H9 (cell line): ENCODE results near the gene LEKR1. TPM values are rescaled to one million over a fixed set of nuclear protein-coding genes. Genes with fewer than 3 reads are reported as not detected.

Source experiments
- DNase-seq: peaks from one replicate; pipeline ENCODE4 v3.0.0-alpha.2; 2017
- H2AFZ ChIP-seq: one replicate; pipeline ENCODE4 v1.6.1; 2013; ENCODE audit warnings: mild to moderate bottlenecking, low read length, control low read depth, moderate library complexity
- H2AK5ac ChIP-seq: 2 replicates; pipeline ENCODE4 v1.6.1; 2013; ENCODE audit warnings: low read length, control low read depth, mixed read lengths; ENCODE audit not compliant: insufficient read length
- H2BK120ac ChIP-seq: one replicate; pipeline ENCODE4 v1.6.1; 2013; ENCODE audit warnings: low read depth, mild to moderate bottlenecking, low read length, control low read depth, inconsistent platforms; ENCODE audit not compliant: poor library complexity, severe bottlenecking
- H2BK12ac ChIP-seq: 2 replicates; pipeline ENCODE4 v1.6.1; 2013; ENCODE audit warnings: low read length, control low read depth, mixed read lengths, low read depth; ENCODE audit not compliant: insufficient read length
- H2BK15ac ChIP-seq: 2 replicates; pipeline ENCODE4 v1.6.1; 2013; ENCODE audit warnings: low read depth, low read length, control low read depth
- H2BK20ac ChIP-seq: one replicate; pipeline ENCODE4 v1.6.1; 2013; ENCODE audit warnings: low read depth, mild to moderate bottlenecking, low read length, control low read depth, inconsistent platforms; ENCODE audit not compliant: poor library complexity, severe bottlenecking
- H2BK5ac ChIP-seq: 2 replicates; pipeline ENCODE4 v1.6.1; 2013; ENCODE audit warnings: low read length, control low read depth, mixed read lengths; ENCODE audit not compliant: insufficient read length
- H3K14ac ChIP-seq: 2 replicates; pipeline ENCODE4 v1.6.1; 2013; ENCODE audit warnings: low read length, control low read depth; ENCODE audit not compliant: insufficient read depth
- H3K18ac ChIP-seq: 2 replicates; pipeline ENCODE4 v1.6.1; 2013; ENCODE audit warnings: low read depth, mild to moderate bottlenecking, mixed read lengths, low read length, control low read depth; ENCODE audit not compliant: insufficient read length
- H3K23ac ChIP-seq: 2 replicates; pipeline ENCODE4 v1.6.1; 2013; ENCODE audit warnings: low read length, control low read depth, mixed read lengths, low read depth; ENCODE audit not compliant: insufficient read length
- H3K23me2 ChIP-seq: 2 replicates; pipeline ENCODE4 v1.6.1; 2013; ENCODE audit warnings: low read depth, mild to moderate bottlenecking, mixed read lengths, low read length, control low read depth; ENCODE audit not compliant: insufficient read length, poor library complexity, severe bottlenecking
- H3K27ac ChIP-seq: 2 replicates; pipeline ENCODE4 v1.5.1; 2013; ENCODE audit warnings: low read length, control low read depth, mixed read lengths, low read depth; ENCODE audit not compliant: insufficient read length
- H3K27me3 ChIP-seq: 2 replicates; pipeline ENCODE4 v1.6.1; 2013; ENCODE audit warnings: low read length, control low read depth, inconsistent platforms; ENCODE audit not compliant: insufficient read depth
- H3K4ac ChIP-seq: 2 replicates; pipeline ENCODE4 v1.6.1; 2013; ENCODE audit warnings: low read depth, mild to moderate bottlenecking, control low read depth, inconsistent platforms, low read length, moderate library complexity
- H3K4me1 ChIP-seq: 2 replicates; pipeline ENCODE4 v1.6.1; 2013; ENCODE audit warnings: low read length, control low read depth, inconsistent platforms; ENCODE audit not compliant: insufficient read depth
- H3K4me2 ChIP-seq: 2 replicates; pipeline ENCODE4 v1.6.1; 2013; ENCODE audit warnings: low read length, control low read depth, mixed read lengths; ENCODE audit not compliant: insufficient read length, insufficient read depth
- H3K56ac ChIP-seq: 2 replicates; pipeline ENCODE4 v1.6.1; 2013; ENCODE audit warnings: low read depth, mild to moderate bottlenecking, mixed read lengths, low read length, control low read depth; ENCODE audit not compliant: insufficient read length
- H3K79me1 ChIP-seq: 2 replicates; pipeline ENCODE4 v1.6.1; 2013; ENCODE audit warnings: low read depth, mild to moderate bottlenecking, moderate library complexity, low read length, control low read depth, inconsistent platforms; ENCODE audit not compliant: insufficient read depth, poor library complexity, severe bottlenecking
- H3K79me2 ChIP-seq: 2 replicates; pipeline ENCODE4 v1.6.1; 2013; ENCODE audit warnings: low read length, control low read depth, inconsistent platforms; ENCODE audit not compliant: insufficient read depth
- H3K9ac ChIP-seq: 2 replicates; pipeline ENCODE4 v1.6.1; 2013; ENCODE audit warnings: low read length, control low read depth, mixed read lengths; ENCODE audit not compliant: insufficient read length; ENCODE audit errors: extremely low read depth
- H3K9me3 ChIP-seq: one replicate; pipeline ENCODE4 v1.6.1; 2013; ENCODE audit warnings: low read depth, low read length, inconsistent platforms; ENCODE audit not compliant: control insufficient read depth
- H3T11ph ChIP-seq: one replicate; pipeline ENCODE4 v1.6.1; 2013; ENCODE audit warnings: mild to moderate bottlenecking, low read length, control low read depth, inconsistent platforms
- H4K20me1 ChIP-seq: one replicate; pipeline ENCODE4 v1.6.1; 2013; ENCODE audit not compliant: control insufficient read depth, insufficient read length, insufficient read depth
- H4K5ac ChIP-seq: 2 replicates; pipeline ENCODE4 v1.6.1; 2013; ENCODE audit warnings: low read depth, mild to moderate bottlenecking, mixed read lengths, low read length, control low read depth; ENCODE audit not compliant: insufficient read length
- H4K8ac ChIP-seq: replicated peaks from 2 replicates; pipeline ENCODE4 v1.6.1; 2013; ENCODE audit warnings: low read length, control low read depth, mixed read lengths, low read depth; ENCODE audit not compliant: insufficient read length
- H4K91ac ChIP-seq: 2 replicates; pipeline ENCODE4 v1.6.1; 2013; ENCODE audit warnings: low read depth, mild to moderate bottlenecking, moderate library complexity, mixed read lengths, low read length, control low read depth; ENCODE audit not compliant: insufficient read length
- H3K27ac Mint-ChIP-seq, 3 experiments: 2 replicates in 2 of 3; 3 replicates in 1 of 3; pipeline ENCODE4 v1.8.0; 2020 to 2021; ENCODE audit warnings: mixed read lengths in 3 of 3, mild to moderate bottlenecking in 1 of 3, moderate library complexity in 1 of 3
- H3K27me3 Mint-ChIP-seq: 2 replicates; pipeline ENCODE4 v1.8.0; 2021; ENCODE audit warnings: low read depth, mild to moderate bottlenecking, moderate library complexity, mixed read lengths
- H3K36me3 Mint-ChIP-seq, 3 experiments: 2 replicates in 2 of 3; 3 replicates in 1 of 3; pipeline ENCODE4 v1.8.0; 2020 to 2021; ENCODE audit warnings: low read depth in 3 of 3, mixed read lengths in 3 of 3; ENCODE audit not compliant: insufficient read depth in 1 of 3
- H3K4me1 Mint-ChIP-seq, 2 experiments: 2 replicates each; pipeline ENCODE4 v1.8.0; 2020; ENCODE audit warnings: mixed read lengths in 2 of 2
- H3K4me3 Mint-ChIP-seq, 2 experiments: 2 replicates in 1 of 2; 3 replicates in 1 of 2; pipeline ENCODE4 v1.8.0; 2020 to 2021; ENCODE audit warnings: mild to moderate bottlenecking in 2 of 2, mixed read lengths in 2 of 2, moderate library complexity in 1 of 2
- H3K9me3 Mint-ChIP-seq, 2 experiments: 2 replicates in 1 of 2; 3 replicates in 1 of 2; pipeline ENCODE4 v1.8.0; 2020; ENCODE audit warnings: mild to moderate bottlenecking in 2 of 2, mixed read lengths in 2 of 2, moderate library complexity in 1 of 2
- WGBS: extraction: QIAGEN DNeasy Blood & Tissue Kit; methylation state at CpG from one replicate; pipeline ENCODE4 v1.1.7; 2013; ENCODE audit warnings: missing lambda C conversion rate, low lambda C conversion rate, mixed read lengths; ENCODE audit not compliant: insufficient read length; ENCODE audit errors: extremely low coverage; 5-methylcytosine and 5-hydroxymethylcytosine counted together
- total RNA-seq: library from RNA; stranded (reverse); gene quantifications from 2 replicates; pipeline ENCODE4 v1.2.1, GENCODE V29; 2021
- TF ChIP-seq, protein P1 (sequence below): fragments of 200-600 bp; sonication (generic); conservative IDR thresholded peaks from 3 replicates; pipeline ENCODE4 v1.8.0; 2021; ENCODE audit warnings: antibody characterized with exemption, mild to moderate bottlenecking

The LEKR1 gene
- total RNA-seq, 1 experiment from 2014 or later, result not detected

DNA sequence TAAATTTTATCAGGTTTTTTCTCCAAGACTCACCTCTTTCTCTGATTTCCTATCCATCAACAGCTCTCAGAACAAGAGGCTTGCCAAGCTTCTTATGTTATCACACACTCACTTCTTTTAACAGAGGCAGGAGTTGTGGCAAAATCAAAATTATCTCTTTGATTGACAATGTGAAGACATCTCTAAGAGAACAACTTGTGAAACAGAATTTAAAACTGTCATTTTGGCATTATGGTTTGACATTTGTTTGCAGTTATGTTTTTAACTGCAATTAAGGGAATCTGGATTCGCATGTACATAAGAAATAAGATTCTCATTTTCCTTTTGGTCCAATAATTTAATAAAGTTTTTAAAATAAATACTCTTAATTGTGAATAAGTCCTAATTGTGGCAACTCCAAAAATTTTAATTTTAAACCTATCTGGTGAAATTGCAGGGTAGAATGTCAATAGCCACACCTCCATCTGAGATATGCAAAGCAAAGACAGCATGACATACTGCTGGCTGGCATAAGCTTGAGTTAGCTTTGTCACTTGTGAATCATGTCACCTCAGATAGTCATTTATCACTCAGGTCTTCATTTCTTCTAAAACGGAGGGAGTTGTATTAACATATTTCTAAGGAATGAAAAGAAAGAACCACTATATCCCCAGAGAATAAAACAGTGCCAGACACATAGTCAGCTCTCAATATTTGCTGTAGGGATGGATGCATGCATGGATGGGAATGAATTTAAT is 175.2 kb downstream of the LEKR1 start:
- no peak overlapping the region for H3K27ac ChIP-seq
- no peak overlapping the region for H2BK20ac ChIP-seq
- no peaks in the 10 kb centered on the region for H3K4me1 ChIP-seq
- Mint-ChIP-seq H3K4me3 (no peak overlapping the region), H3K9me3 (no peaks in the 10 kb centered on the region), H3K27ac (no peak overlapping the region), H3K4me1 (peaks cover 0 to 3% of the 10 kb centered on the region in 2 experiments; a peak in 2 of 4 replicates), H3K27me3 (peaks cover 2% of the 10 kb centered on the region; the same call in 1 of the 2 replicates), H3K36me3 (no peaks in the 10 kb centered on the region)
- H3K4me2 ChIP-seq, result no peak overlapping the region
- H3K23ac ChIP-seq, result no peak overlapping the region
- no peak overlapping the region for H4K5ac ChIP-seq
- no peak overlapping the region for H3K14ac ChIP-seq
- no CpG with 5 or more reads among the region's 2 CpGs for WGBS
- no peak overlapping the region for H3K18ac ChIP-seq
- H4K20me1 ChIP-seq, result no peaks in the 10 kb centered on the region
- H3T11ph ChIP-seq, result no peak overlapping the region
- no peaks in the 10 kb centered on the region for H3K79me1 ChIP-seq
- TF ChIP-seq, protein P1, sequence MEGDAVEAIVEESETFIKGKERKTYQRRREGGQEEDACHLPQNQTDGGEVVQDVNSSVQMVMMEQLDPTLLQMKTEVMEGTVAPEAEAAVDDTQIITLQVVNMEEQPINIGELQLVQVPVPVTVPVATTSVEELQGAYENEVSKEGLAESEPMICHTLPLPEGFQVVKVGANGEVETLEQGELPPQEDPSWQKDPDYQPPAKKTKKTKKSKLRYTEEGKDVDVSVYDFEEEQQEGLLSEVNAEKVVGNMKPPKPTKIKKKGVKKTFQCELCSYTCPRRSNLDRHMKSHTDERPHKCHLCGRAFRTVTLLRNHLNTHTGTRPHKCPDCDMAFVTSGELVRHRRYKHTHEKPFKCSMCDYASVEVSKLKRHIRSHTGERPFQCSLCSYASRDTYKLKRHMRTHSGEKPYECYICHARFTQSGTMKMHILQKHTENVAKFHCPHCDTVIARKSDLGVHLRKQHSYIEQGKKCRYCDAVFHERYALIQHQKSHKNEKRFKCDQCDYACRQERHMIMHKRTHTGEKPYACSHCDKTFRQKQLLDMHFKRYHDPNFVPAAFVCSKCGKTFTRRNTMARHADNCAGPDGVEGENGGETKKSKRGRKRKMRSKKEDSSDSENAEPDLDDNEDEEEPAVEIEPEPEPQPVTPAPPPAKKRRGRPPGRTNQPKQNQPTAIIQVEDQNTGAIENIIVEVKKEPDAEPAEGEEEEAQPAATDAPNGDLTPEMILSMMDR, result no peak
- H3K56ac ChIP-seq, result no peak overlapping the region
- H2BK12ac ChIP-seq, result no peak overlapping the region
- no peaks in the 10 kb centered on the region for H3K27me3 ChIP-seq
- no peak overlapping the region for H2AFZ ChIP-seq
- no peak overlapping the region for H2BK120ac ChIP-seq
- no peaks in the 10 kb centered on the region for H3K9me3 ChIP-seq
- no peak overlapping the region for H4K8ac ChIP-seq
- no peaks in the 10 kb centered on the region for H3K79me2 ChIP-seq
- H3K9ac ChIP-seq, result no peak overlapping the region
- H2BK5ac ChIP-seq, result no peak overlapping the region
- no peak overlapping the region for H3K4ac ChIP-seq
- no peaks in the 10 kb centered on the region for H3K23me2 ChIP-seq
- no peak overlapping the region for H2BK15ac ChIP-seq
- H2AK5ac ChIP-seq, result no peak overlapping the region
- H4K91ac ChIP-seq, result no peak overlapping the region
- no peak for DNase-seq
